Activated naive CD8-positive, alpha-beta T cell (primary cell): Measurements from ENCODE around the gene KCNAB2.
"Not testable (repeated sequence)": the region's sequence is repeated elsewhere in the genome, so short reads cannot be mapped to it uniquely, and the experiment has no call there.

Experiments
- H3K27ac Mint-ChIP-seq: one replicate; pipeline ENCODE4 v1.8.0; 2021; ENCODE audit warnings: mixed read lengths
- H3K27me3 Mint-ChIP-seq: one replicate; pipeline ENCODE4 v1.8.0; 2021; ENCODE audit warnings: mixed read lengths
- H3K36me3 Mint-ChIP-seq: one replicate; pipeline ENCODE4 v1.8.0; 2021; ENCODE audit warnings: mixed read lengths
- H3K4me1 Mint-ChIP-seq: one replicate; pipeline ENCODE4 v1.8.0; 2021; ENCODE audit warnings: low read depth, mixed read lengths
- H3K4me3 Mint-ChIP-seq: one replicate; pipeline ENCODE4 v1.8.0; 2021; ENCODE audit warnings: mild to moderate bottlenecking, mixed read lengths
- H3K9me3 Mint-ChIP-seq: one replicate; pipeline ENCODE4 v1.8.0; 2021; ENCODE audit warnings: low read depth, mixed read lengths

Gene KCNAB2

DNA sequence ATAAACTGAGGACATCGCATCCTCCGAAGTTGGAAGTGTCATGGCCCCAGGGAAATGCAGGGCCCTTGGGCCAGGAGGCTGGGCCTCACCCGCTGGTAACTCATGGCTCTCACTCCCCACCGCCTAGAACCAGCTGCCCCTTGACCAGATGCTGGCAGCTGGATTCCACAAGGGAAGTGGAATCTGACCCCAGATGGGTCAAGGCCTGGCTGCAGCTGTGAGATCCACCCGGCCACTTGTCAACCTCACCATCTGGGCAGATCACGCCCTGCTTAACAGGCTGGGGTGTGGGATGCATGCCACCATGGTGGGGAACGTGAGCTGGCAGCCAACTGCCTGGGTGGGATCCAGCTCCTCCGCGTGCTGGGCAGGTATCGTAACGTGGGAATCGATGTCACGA, 25.5 kb downstream of the KCNAB2 start:
- no peaks in the 10 kb centered on the region for H3K27me3 Mint-ChIP-seq
- H3K9me3 Mint-ChIP-seq: no peaks in the 10 kb centered on the region
- H3K27ac Mint-ChIP-seq: no peak overlapping the region
- no peak overlapping the region for H3K4me3 Mint-ChIP-seq
- H3K36me3 Mint-ChIP-seq: no peaks in the 10 kb centered on the region
- H3K4me1 Mint-ChIP-seq: peaks cover 5% of the 10 kb centered on the region

DNA sequence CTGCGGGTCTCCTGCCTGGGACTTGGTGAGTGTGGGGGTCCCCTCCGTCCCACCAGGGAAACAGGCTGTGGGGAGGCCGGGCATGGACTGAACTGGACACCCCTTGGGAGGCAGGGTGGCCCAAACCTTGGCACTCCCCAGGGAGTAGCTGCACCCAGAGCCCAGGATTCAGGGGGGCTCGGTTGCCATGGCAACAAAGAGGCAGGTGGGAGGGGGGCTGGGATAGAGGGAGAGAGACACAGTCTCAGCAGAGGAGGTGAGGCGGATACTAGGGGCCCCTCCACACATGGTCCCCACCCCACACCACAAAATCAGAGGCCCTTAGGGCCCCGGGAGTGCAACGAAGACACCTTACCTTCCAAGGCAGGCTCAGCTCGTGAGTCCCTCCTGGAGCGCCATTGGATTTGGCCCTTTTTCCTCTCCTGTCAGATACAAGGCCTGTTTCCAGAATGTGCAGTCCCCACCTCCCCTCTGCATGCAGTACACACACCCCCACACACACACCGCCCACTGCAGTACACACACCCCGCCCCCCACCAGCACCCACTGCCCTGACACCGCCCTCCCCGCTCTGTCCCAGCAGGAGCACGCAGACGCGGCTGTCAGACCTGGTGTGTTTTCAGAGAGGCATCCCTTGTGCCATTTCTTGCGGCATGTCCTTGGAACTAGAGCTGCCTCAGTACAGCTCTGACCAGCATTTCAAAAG, 27.2 kb downstream of the KCNAB2 start:
- no peak overlapping the region for H3K4me3 Mint-ChIP-seq
- no peaks in the 10 kb centered on the region for H3K27me3 Mint-ChIP-seq
- no peaks in the 10 kb centered on the region for H3K36me3 Mint-ChIP-seq
- peaks cover 5% of the 10 kb centered on the region for H3K4me1 Mint-ChIP-seq
- no peaks in the 10 kb centered on the region for H3K9me3 Mint-ChIP-seq
- no peak overlapping the region for H3K27ac Mint-ChIP-seq

DNA sequence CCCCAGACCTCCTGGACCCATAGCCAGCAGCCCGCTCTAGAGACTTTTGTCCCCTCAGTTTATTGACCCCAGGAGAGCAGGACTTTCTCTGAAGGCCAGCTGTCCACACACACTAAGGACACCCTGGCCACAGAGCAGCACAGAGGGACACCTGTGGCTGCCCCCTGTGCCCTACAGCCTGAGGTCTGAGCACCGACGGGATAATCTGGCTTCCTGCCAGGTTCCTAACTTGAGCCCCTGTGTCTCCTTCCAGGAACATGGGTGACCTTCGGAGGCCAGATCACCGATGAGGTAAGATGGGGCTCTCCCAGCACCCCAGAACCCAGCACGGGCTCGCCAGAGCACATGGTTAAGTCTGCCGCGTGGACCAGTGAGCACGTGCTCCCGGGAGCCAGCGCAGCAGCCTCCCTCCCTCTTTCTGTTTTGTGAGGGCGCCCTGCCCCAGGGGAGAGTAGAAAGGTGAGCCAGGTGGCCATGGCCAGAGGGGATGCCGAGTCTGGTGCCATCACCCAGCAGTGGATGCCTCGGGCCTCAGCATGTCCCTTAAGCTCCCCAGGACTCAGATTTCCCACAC, 27.9 kb downstream of the KCNAB2 start:
- H3K27ac Mint-ChIP-seq: no peak overlapping the region
- H3K9me3 Mint-ChIP-seq: no peaks in the 10 kb centered on the region
- H3K4me1 Mint-ChIP-seq: peaks cover 7% of the 10 kb centered on the region
- H3K27me3 Mint-ChIP-seq: no peaks in the 10 kb centered on the region
- no peak overlapping the region for H3K4me3 Mint-ChIP-seq
- no peaks in the 10 kb centered on the region for H3K36me3 Mint-ChIP-seq

DNA sequence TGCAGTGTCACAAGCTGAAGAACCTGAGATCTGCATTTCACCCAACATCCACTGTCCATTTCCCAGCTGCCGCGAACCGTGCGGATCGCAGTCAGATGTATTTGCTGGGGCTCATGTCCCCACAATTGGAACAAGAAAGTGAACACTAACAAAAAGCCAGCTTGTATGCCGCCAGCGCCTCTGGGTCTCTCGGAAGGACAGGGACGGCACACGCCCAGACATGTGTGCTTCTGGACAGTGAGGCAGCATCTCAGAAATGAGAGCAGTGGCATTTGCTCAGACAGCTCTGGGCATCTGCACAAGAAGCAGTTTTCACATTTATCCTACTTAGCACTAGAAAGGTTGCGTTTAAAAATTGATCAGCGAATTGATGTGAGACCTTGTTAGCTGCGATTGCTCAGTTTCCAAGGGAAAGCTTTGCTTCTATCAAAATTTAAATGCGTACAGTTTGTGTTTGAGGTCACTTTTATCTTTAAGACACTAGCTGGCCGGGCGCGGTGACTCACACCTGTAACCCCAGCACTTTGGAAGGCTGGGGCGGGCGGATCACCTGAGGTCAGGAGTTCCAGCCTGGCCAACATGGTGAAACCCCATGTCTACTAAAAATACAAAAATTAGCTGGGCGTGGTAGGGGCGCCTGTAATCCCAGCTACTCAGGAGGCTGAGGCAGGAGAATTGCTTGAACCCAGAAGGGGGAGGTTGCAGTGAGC, 28.7 kb downstream of the KCNAB2 start:
- Mint-ChIP-seq H3K9me3 (no peaks in the 10 kb centered on the region), H3K4me1 (peaks cover 6% of the 10 kb centered on the region), H3K4me3 (no peak overlapping the region), H3K27me3 (no peaks in the 10 kb centered on the region), H3K36me3 (no peaks in the 10 kb centered on the region), H3K27ac (no peak overlapping the region)

DNA sequence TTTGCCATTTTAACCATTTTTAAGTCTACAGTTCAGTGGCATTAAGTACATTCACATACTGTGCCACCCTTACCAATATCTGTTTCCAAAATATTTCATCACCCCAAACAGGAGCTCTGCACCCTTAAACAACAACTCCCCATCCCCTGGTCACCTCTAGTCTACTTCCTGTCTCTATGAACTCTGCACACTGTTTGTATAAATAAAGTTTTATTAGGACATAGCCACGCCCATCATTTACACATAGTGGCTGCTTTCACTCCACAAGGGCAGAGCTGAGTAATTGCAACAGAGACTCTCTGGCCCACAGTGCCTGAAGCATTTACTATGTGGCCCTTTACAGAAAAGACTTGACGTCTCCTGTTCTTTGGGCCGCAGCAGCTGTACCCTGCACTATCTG, 30.1 kb downstream of the KCNAB2 start:
- no peaks in the 10 kb centered on the region for H3K27me3 Mint-ChIP-seq
- H3K4me3 Mint-ChIP-seq: no peak overlapping the region
- peaks cover 2% of the 10 kb centered on the region for H3K4me1 Mint-ChIP-seq
- no peak overlapping the region for H3K27ac Mint-ChIP-seq
- no peaks in the 10 kb centered on the region for H3K9me3 Mint-ChIP-seq
- H3K36me3 Mint-ChIP-seq: no peaks in the 10 kb centered on the region

DNA sequence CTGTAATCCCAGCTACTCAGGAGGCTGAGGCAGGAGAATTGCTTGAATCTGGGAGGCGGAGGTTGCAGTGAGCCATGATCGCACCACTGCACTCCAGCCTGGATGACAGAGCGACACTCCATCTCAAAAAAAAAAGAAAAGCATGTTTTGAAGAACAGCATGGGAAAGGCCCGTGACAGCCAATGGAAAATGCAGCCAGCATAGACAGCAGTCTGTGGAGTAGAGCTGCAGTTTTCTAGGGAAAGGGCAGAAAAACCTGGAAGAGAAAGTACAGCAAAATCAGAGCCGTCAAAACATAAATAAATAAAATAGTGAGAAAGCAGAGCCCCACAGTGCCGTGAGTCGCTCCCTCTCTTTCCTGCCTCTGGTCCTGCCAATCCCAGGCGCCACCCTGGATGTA, 31.4 kb downstream of the KCNAB2 start:
- H3K27ac Mint-ChIP-seq, H3K27me3 Mint-ChIP-seq, H3K9me3 Mint-ChIP-seq, H3K4me1 Mint-ChIP-seq, H3K36me3 Mint-ChIP-seq, H3K4me3 Mint-ChIP-seq: not testable (repeated sequence)

DNA sequence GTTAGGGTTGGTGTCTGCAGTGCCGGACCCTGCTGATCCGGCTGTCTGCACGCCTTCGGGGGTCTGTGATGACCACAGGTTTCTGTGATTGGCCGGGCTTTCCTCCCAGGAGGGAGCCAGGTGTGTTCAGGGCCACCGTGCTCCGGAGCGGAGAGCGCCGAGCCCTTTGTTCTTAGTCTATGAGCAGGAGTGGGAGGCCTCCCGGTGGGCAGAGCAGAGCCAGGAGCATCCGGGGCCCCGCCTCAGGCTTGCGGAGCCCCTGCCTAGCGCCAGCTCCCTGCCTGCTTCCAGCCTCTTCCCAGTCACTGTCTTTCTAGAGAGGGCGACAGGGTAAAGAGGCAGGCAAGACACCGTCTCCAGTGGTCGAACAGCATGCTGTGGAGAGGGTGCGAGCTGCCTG, 31.8 kb downstream of the KCNAB2 start:
- no peak overlapping the region for H3K27ac Mint-ChIP-seq
- H3K36me3 Mint-ChIP-seq: no peaks in the 10 kb centered on the region
- no peaks in the 10 kb centered on the region for H3K9me3 Mint-ChIP-seq
- peaks cover 2% of the 10 kb centered on the region for H3K4me1 Mint-ChIP-seq
- no peaks in the 10 kb centered on the region for H3K27me3 Mint-ChIP-seq
- no peak overlapping the region for H3K4me3 Mint-ChIP-seq

DNA sequence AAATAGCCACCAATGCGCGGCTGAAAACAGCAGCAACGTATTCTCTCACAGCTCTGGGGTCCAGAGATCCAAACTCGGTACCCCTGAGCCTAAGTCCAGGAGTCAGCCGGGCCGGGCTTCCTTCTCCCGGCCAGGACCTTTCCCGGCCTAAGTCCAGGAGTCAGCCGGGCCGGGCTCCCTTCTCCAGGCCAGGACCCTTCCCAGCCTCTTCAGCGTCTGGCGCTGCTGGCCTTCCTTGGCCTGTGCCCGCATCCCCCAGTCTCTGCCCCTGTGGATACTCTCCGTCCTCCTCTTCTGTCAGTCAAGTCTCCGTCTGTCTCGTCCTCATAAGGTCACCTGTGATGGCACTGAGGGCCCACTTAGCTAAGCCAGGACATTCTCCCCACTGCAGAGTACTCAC, 32.2 kb downstream of the KCNAB2 start:
- H3K4me3 Mint-ChIP-seq: no peak overlapping the region
- H3K27ac Mint-ChIP-seq: no peak overlapping the region
- H3K9me3 Mint-ChIP-seq: no peaks in the 10 kb centered on the region
- peaks cover 2% of the 10 kb centered on the region for H3K4me1 Mint-ChIP-seq
- H3K27me3 Mint-ChIP-seq: no peaks in the 10 kb centered on the region
- no peaks in the 10 kb centered on the region for H3K36me3 Mint-ChIP-seq

DNA sequence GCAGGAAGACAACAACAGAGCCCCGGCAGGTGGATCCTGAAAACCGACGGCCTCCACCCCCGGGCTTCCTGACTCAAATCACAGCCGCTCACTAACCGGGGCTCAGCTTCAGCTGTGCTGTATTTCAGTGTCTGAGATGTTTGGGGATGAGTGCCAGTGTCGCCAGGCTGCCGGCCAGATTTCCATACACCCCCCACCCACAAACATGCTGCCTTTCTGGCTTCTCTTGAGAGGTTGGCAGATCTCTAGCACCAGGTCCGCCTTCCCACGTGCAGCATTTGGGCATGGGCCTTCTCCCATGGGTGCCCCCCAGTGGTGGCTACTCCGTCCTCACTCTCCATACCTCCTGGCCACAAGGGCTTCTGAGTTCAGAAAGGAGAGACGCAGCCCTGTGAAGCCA, 34.8 kb downstream of the KCNAB2 start:
- Mint-ChIP-seq H3K27ac (no peak overlapping the region), H3K9me3 (no peaks in the 10 kb centered on the region), H3K36me3 (no peaks in the 10 kb centered on the region), H3K4me1 (peaks cover 2% of the 10 kb centered on the region), H3K4me3 (no peak overlapping the region), H3K27me3 (no peaks in the 10 kb centered on the region)

DNA sequence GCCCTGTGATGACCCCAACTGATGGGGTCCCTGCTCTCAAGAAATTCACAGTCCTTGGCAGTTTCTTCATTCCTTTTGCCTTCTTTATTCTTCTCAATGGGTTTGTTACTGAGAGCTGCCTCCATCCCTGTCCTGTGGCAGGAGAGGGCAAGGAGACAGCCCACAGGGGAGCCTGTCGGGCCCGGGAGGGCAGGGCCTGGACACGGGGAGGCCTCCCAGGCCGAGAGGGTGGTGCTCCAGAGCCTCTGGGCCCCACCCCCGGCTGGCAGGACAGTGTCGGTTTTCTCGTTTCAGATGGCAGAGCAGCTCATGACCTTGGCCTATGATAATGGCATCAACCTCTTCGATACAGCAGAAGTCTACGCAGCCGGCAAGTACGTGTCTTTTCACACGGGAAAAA, 36.2 kb downstream of the KCNAB2 start:
- Mint-ChIP-seq H3K4me3 (no peak overlapping the region), H3K36me3 (no peaks in the 10 kb centered on the region), H3K4me1 (peaks cover 2% of the 10 kb centered on the region), H3K9me3 (no peaks in the 10 kb centered on the region), H3K27ac (no peak overlapping the region), H3K27me3 (no peaks in the 10 kb centered on the region)

DNA sequence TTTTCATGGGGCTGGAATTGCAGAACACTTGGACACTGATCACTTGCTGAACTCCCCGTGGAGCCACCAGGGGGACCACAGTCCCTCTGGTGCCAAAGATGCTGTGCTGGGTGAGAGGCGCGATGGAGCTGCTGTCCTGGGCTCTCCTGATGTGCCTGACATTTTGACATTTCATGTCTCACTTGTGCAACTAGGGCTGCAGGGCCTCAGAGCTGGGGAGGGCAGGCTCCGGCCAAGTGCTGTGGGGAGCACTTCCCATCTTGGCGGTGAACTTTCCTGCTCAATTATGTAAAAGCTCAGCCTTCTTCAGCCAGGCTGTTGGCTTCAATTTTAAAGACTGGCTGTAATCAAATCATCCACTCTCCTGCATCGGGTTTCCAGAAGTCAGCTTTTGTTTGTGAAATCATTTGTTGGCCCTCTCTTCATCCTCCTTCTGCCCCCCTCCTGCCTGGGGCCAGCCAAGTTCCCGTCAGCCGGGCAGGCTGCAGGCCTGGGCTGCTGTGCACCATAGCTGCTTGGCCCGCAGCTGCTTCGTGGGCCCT, 36.8 kb downstream of the KCNAB2 start:
- no peaks in the 10 kb centered on the region for H3K27me3 Mint-ChIP-seq
- peaks cover 2% of the 10 kb centered on the region for H3K4me1 Mint-ChIP-seq
- H3K9me3 Mint-ChIP-seq: no peaks in the 10 kb centered on the region
- no peaks in the 10 kb centered on the region for H3K36me3 Mint-ChIP-seq
- no peak overlapping the region for H3K4me3 Mint-ChIP-seq
- no peak overlapping the region for H3K27ac Mint-ChIP-seq

DNA sequence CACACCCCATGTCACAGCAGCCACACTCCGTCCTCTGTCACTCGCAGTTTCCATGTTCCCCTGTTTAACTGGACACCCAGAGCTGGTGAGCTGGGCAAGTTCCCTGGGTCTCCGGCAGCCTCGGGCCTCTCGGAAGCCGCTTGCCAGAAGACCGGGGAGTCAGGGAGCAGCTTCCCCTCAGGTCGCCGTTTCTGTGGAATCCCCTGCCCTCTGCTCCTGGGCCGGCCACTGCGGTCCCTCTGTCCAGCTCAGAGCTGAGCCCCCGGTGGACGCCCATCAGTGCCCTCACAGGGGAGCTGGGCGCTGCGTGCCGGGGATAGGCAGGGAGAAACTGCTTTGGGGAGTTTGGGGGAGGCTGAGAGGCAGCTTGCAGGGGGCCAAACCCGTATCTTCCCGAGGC, 37.7 kb downstream of the KCNAB2 start:
- H3K4me3 Mint-ChIP-seq: no peak overlapping the region
- no peaks in the 10 kb centered on the region for H3K27me3 Mint-ChIP-seq
- H3K27ac Mint-ChIP-seq: no peak overlapping the region
- H3K36me3 Mint-ChIP-seq: no peaks in the 10 kb centered on the region
- H3K4me1 Mint-ChIP-seq: no peaks in the 10 kb centered on the region
- no peaks in the 10 kb centered on the region for H3K9me3 Mint-ChIP-seq

DNA sequence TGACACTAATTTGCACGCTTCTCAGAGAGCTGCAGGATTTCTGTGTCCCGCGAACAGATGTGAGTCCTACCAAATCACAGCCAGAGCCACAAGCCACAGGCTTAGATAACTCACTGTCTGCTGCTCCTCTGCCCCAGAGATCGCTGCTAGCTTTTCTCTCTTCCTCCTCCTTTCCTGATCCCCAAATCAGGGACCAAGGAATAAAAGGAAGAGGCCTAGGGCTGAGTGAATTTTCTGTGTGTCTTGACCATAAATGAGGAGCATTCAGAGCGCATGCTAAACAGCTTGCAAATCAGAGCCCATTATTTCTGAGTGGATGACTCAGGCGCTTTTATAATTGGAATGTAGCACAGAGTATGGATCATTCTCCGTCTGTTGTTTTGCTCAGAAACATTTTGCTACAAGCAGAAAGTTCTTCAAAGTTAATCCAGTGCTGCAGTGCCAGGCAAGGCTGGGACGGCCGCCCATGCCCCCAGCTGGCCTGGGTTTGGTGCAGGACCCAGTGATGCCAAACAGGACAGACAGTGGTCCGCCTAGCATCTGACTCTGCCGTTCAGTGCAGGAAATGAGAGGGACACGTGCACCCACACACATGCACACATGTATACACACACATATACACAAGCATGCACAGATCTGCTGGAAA, 38.2 kb downstream of the KCNAB2 start:
- no peaks in the 10 kb centered on the region for H3K27me3 Mint-ChIP-seq
- H3K27ac Mint-ChIP-seq: no peak overlapping the region
- H3K36me3 Mint-ChIP-seq: no peaks in the 10 kb centered on the region
- H3K9me3 Mint-ChIP-seq: no peaks in the 10 kb centered on the region
- H3K4me3 Mint-ChIP-seq: no peak overlapping the region
- no peaks in the 10 kb centered on the region for H3K4me1 Mint-ChIP-seq

DNA sequence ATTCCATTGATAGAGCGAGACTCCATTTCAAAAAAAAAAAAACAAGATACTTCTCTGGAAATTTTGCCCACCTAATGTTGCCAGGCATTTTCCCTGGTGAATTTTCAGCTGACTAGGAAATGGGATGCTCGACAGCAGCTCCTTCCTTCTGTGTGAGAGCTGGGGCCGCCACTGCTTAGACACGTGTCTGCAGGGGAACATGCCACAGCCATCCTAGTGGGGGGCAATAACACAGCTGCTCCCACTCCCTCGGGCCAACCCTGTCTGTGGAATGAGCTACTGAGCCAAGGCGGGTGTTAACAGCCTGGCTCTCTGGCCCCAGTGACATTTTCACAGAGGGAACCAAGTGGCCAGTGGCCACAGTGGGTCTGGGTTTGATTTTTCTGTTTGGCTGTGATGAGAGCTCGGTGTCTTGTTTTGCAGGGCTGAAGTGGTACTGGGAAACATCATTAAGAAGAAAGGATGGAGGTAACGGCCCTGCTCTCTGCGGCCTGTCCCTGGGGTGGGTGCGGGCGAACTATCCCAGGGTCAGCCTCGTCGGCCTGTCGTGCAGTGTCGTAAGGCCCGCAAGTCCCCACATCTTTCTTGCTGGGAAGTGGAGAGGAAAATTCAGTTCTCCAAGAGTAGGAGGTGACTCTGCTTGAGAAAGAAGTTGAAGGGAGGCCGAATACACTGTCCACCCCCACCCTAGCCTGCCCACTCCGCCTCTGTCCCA, 39.2 kb downstream of the KCNAB2 start:
- Mint-ChIP-seq H3K4me3 (no peak overlapping the region), H3K27ac (no peak overlapping the region)

DNA sequence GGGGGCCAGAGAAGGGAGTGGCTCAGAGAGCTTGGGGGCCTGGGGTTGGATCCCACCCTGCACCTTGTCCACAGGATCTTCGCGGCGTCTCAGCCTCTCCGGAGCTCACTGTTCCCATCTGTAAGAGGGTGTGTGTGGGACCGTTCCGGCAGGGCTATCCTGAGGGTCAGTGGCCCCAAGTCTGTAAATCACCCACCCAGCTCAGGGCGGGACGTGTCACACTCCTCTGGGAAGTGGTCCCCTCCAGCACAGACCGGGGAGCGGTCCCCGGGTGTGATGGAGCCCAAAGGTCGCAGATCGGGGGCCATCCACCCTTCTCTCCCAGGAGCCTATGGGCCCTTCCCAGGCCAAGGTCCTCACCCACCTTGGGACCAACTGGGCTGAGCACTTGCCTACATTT, 40.0 kb downstream of the KCNAB2 start:
- no peaks in the 10 kb centered on the region for H3K9me3 Mint-ChIP-seq
- H3K27me3 Mint-ChIP-seq: no peaks in the 10 kb centered on the region
- no peaks in the 10 kb centered on the region for H3K36me3 Mint-ChIP-seq
- no peak overlapping the region for H3K4me3 Mint-ChIP-seq
- no peak overlapping the region for H3K27ac Mint-ChIP-seq
- H3K4me1 Mint-ChIP-seq: no peaks in the 10 kb centered on the region

More for the DNA sequence above, 39.2 kb downstream of the KCNAB2 start:
- Mint-ChIP-seq H3K36me3 (no peaks in the 10 kb centered on the region), H3K4me1 (no peaks in the 10 kb centered on the region), H3K9me3 (no peaks in the 10 kb centered on the region), H3K27me3 (no peaks in the 10 kb centered on the region)
